HepG2 (cell line): Measurements from ENCODE around the gene GPBP1. TPM values are rescaled to one million over a fixed set of nuclear protein-coding genes. Genes with fewer than 3 reads are reported as not detected.

ENCODE experiments used
- JUN ChIP-seq: sonication (generic); formaldehyde crosslinking; IDR thresholded peaks from 2 replicates; pipeline ENCODE4 v1.4.0; 2020; ENCODE audit warnings: mild to moderate bottlenecking, missing genetic modification reagents
- KAT8 ChIP-seq: IDR thresholded peaks from 2 replicates; pipeline ENCODE4 v1.6.1; 2016; ENCODE audit warnings: missing genetic modification reagents, missing compliant biosample characterization
- MYNN ChIP-seq: sonication (generic); formaldehyde crosslinking; IDR thresholded peaks from 2 replicates; pipeline ENCODE4 v1.4.0; 2020; ENCODE audit warnings: mild to moderate bottlenecking, low read depth, missing genetic modification reagents
- NAIF1 ChIP-seq: sonication (generic); formaldehyde crosslinking; IDR thresholded peaks from 2 replicates; pipeline ENCODE4 v1.5.0; 2020; ENCODE audit warnings: mild to moderate bottlenecking, missing genetic modification reagents, borderline replicate concordance
- NR2F2 ChIP-seq: IDR thresholded peaks from 2 replicates; pipeline ENCODE4 v1.6.1; 2012; ENCODE audit warnings: low read depth, inconsistent platforms, borderline replicate concordance
- RARG ChIP-seq: sonication (generic); formaldehyde crosslinking; IDR thresholded peaks from 2 replicates; pipeline ENCODE4 v1.4.0; 2020; ENCODE audit warnings: low read depth, mild to moderate bottlenecking, missing genetic modification reagents
- SMC3 ChIP-seq: IDR thresholded peaks from 2 replicates; pipeline ENCODE4 v1.6.1; 2011; ENCODE audit warnings: low read length, improper control_type of control experiment
- ZMYM3 ChIP-seq: sonication (generic); formaldehyde crosslinking; IDR thresholded peaks from 2 replicates; pipeline ENCODE4 v1.5.1; 2020; ENCODE audit warnings: mild to moderate bottlenecking, missing genetic modification reagents
- ZNF30 ChIP-seq: sonication (generic); formaldehyde crosslinking; IDR thresholded peaks from 2 replicates; pipeline ENCODE4 v1.5.0; 2020; ENCODE audit warnings: mild to moderate bottlenecking, missing genetic modification reagents
- ZNF441 ChIP-seq: sonication (generic); formaldehyde crosslinking; IDR thresholded peaks from 2 replicates; pipeline ENCODE4 v1.7.0; 2021; ENCODE audit warnings: missing genetic modification reagents, borderline replicate concordance
- ZNF616 ChIP-seq: sonication (generic); formaldehyde crosslinking; IDR thresholded peaks from 2 replicates; pipeline ENCODE4 v1.5.0; 2020; ENCODE audit warnings: low read depth, mild to moderate bottlenecking, missing genetic modification reagents
- ZNF670 ChIP-seq: sonication (generic); formaldehyde crosslinking; IDR thresholded peaks from 2 replicates; pipeline ENCODE4 v1.8.0; 2022; ENCODE audit warnings: mild to moderate bottlenecking, missing genetic modification reagents, borderline replicate concordance
- polyA plus RNA-seq, 8 experiments: library from polyadenylated mRNA; depleted of rRNA in 3 of 8; stranded (reverse) in 7 of 8; unstranded in 1 of 8; fragments of >200 nt; fragmentation: Illumina TruSeq in 4 of 8; extraction: Trizol in 4 of 8; gene quantifications; 2 replicates each; pipeline versions ENCODE4 v1.2.1 to v1.2.3, GENCODE V29; 2011 to 2016; ENCODE audit warnings: low read depth in 4 of 8, missing spikeins in 1 of 8, mixed read lengths in 1 of 8; ENCODE audit not compliant: insufficient read depth in 1 of 8
- total RNA-seq, 5 experiments: library from RNA; depleted of rRNA; stranded (reverse); fragments of >200 nt; fragmentation: Illumina TruSeq; extraction: Trizol; gene quantifications; 2 replicates each; pipeline ENCODE4 v1.2.3, GENCODE V29; 2016; ENCODE audit warnings: low read depth in 1 of 5
- TF ChIP-seq, protein P1 (sequence below): sonication (generic); formaldehyde crosslinking; IDR thresholded peaks from 2 replicates; pipeline ENCODE4 v1.8.1; 2022; ENCODE audit warnings: mild to moderate bottlenecking, missing genetic modification reagents
- TF ChIP-seq, protein P2 (sequence below): sonication (generic); formaldehyde crosslinking; IDR thresholded peaks from 2 replicates; pipeline ENCODE4 v1.8.1; 2023; ENCODE audit warnings: mild to moderate bottlenecking, missing genetic modification reagents, borderline replicate concordance
- TF ChIP-seq, protein P3 (sequence below): sonication (generic); formaldehyde crosslinking; IDR thresholded peaks from 2 replicates; pipeline ENCODE4 v1.4.0; 2020; ENCODE audit warnings: missing genetic modification reagents
- TF ChIP-seq, protein P4 (sequence below): fragments of 450-650 bp; IDR thresholded peaks from 2 replicates; pipeline ENCODE4 v1.6.1; 2017
- TF ChIP-seq, protein P5 (sequence below): sonication (generic); formaldehyde crosslinking; IDR thresholded peaks from 2 replicates; pipeline ENCODE4 v1.5.1; 2020; ENCODE audit warnings: missing genetic modification reagents, mild to moderate bottlenecking, borderline replicate concordance

Gene GPBP1
- total and polyA plus RNA-seq, 2 of the 13 experiments (the other 11 are each of a cell fraction or from before 2014, with no cell fraction given): 27.1 to 72.2 TPM

DNA sequence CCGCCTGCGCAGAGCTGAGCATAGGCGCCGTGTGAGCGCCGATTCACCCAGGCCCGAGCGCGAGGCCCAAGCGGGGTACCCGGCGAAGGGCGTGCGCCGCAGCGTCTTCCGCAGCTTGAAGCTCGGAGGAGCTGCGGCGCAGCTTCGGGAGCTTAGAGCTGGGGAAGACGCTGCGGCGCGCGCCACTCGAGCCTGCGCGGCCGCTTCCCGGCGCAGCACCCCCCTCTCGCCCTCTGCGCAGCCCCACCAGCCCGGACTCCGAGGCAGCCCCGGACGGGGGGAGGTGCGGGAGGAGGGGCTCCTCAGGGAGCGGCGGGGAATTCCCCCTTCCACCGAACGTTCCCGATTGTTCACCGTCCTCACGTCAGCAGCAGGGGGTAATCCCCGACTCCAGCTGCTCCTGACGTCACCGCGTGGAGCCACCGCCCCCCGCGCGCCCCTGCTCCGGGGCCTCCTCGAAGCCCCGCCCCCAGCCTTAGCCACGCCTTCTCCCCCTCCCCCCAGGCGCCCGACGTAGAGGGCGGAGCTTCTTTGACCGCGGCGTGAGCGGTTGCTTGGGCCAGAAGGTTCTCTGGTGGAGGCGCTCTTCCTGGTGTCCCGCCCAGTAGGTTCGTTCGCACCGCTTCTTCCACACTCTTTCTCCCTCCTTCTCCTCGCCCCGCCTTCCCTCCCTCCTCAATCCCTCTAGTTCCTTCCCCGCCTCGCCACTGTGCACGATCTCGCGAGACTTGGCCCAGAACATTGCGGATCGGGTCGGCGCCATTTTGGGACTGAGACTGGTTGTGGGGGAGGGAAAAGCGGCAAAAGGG is at the start of gene GPBP1 (continued):
- TF ChIP-seq, protein P1, sequence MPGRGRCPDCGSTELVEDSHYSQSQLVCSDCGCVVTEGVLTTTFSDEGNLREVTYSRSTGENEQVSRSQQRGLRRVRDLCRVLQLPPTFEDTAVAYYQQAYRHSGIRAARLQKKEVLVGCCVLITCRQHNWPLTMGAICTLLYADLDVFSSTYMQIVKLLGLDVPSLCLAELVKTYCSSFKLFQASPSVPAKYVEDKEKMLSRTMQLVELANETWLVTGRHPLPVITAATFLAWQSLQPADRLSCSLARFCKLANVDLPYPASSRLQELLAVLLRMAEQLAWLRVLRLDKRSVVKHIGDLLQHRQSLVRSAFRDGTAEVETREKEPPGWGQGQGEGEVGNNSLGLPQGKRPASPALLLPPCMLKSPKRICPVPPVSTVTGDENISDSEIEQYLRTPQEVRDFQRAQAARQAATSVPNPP (CRISPR knock-in tag): no peak
- TF ChIP-seq, protein P2, sequence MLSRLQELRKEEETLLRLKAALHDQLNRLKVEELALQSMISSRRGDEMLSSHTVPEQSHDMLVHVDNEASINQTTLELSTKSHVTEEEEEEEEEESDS (CRISPR knock-in tag): no peak
- TF ChIP-seq SMC3 (no peak), ZNF670 (CRISPR knock-in tag) (0 out of 2 replicates have a peak, but pooled peaks have one; percentile 38), ZNF616 (CRISPR knock-in tag) (peak; percentile 77; the same call in 1 of the 2 replicates), ZNF30 (CRISPR knock-in tag) (0 out of 2 replicates have a peak, but pooled peaks have one; percentile 69), ZMYM3 (0 out of 2 replicates have a peak, but pooled peaks have one; percentile 18), NAIF1 (CRISPR knock-in tag) (peak; percentile 42; the same call in 1 of the 2 replicates), MYNN (CRISPR knock-in tag) (0 out of 2 replicates have a peak, but pooled peaks have one; percentile 16), KAT8 (peak; percentile 57; the same call in 1 of the 2 replicates), JUN (CRISPR knock-in tag) (no peak), ZNF441 (CRISPR knock-in tag) (0 out of 2 replicates have a peak, but pooled peaks have one; percentile 55), NR2F2 (no peak), RARG (CRISPR knock-in tag) (no peak)
- TF ChIP-seq, protein P3, sequence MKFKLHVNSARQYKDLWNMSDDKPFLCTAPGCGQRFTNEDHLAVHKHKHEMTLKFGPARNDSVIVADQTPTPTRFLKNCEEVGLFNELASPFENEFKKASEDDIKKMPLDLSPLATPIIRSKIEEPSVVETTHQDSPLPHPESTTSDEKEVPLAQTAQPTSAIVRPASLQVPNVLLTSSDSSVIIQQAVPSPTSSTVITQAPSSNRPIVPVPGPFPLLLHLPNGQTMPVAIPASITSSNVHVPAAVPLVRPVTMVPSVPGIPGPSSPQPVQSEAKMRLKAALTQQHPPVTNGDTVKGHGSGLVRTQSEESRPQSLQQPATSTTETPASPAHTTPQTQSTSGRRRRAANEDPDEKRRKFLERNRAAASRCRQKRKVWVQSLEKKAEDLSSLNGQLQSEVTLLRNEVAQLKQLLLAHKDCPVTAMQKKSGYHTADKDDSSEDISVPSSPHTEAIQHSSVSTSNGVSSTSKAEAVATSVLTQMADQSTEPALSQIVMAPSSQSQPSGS (CRISPR knock-in tag): peak; percentile 94
- TF ChIP-seq, protein P4, sequence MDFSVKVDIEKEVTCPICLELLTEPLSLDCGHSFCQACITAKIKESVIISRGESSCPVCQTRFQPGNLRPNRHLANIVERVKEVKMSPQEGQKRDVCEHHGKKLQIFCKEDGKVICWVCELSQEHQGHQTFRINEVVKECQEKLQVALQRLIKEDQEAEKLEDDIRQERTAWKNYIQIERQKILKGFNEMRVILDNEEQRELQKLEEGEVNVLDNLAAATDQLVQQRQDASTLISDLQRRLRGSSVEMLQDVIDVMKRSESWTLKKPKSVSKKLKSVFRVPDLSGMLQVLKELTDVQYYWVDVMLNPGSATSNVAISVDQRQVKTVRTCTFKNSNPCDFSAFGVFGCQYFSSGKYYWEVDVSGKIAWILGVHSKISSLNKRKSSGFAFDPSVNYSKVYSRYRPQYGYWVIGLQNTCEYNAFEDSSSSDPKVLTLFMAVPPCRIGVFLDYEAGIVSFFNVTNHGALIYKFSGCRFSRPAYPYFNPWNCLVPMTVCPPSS: no peak
- TF ChIP-seq, protein P5, sequence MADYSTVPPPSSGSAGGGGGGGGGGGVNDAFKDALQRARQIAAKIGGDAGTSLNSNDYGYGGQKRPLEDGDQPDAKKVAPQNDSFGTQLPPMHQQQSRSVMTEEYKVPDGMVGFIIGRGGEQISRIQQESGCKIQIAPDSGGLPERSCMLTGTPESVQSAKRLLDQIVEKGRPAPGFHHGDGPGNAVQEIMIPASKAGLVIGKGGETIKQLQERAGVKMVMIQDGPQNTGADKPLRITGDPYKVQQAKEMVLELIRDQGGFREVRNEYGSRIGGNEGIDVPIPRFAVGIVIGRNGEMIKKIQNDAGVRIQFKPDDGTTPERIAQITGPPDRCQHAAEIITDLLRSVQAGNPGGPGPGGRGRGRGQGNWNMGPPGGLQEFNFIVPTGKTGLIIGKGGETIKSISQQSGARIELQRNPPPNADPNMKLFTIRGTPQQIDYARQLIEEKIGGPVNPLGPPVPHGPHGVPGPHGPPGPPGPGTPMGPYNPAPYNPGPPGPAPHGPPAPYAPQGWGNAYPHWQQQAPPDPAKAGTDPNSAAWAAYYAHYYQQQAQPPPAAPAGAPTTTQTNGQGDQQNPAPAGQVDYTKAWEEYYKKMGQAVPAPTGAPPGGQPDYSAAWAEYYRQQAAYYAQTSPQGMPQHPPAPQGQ: 0 out of 2 replicates have a peak, but pooled peaks have one; percentile 39
